ENCODE measurements around the gene RASAL1.

The RASAL1 gene

GRCh38 chr12:113164014-113164413, 28.5 kb upstream of the RASAL1 start:
- DNase-seq, result no peak
- H3K4me3 Mint-ChIP-seq, result no peak overlapping the region
- no peak for TF ChIP-seq CTCF (IDR thresholded peaks at IDR 0.05)
- no peaks in the 10 kb centered on the region for H3K9me3 Mint-ChIP-seq
- H3K27me3 Mint-ChIP-seq (ENCODE audit: low read depth, poor library complexity), result no peaks in the 10 kb centered on the region
- H3K27ac Mint-ChIP-seq, result no peak overlapping the region
- H3K36me3 Mint-ChIP-seq (ENCODE audit: low read depth), result peaks cover 27% of the 10 kb centered on the region
- peaks cover 33% of the 10 kb centered on the region for H3K4me1 Mint-ChIP-seq

GRCh38 chr12:113163030-113163360, 27.4 kb upstream of the RASAL1 start:
- peaks cover 29% of the 10 kb centered on the region for H3K36me3 Mint-ChIP-seq (ENCODE audit: low read depth)
- no peak overlapping the region for H3K27ac Mint-ChIP-seq
- no peaks in the 10 kb centered on the region for H3K9me3 Mint-ChIP-seq

GRCh38 chr12:113162102-113163029, 26.8 kb upstream of the RASAL1 start:
- no peak overlapping the region for H3K4me3 Mint-ChIP-seq
- H3K27ac Mint-ChIP-seq, result no peak overlapping the region
- no peak for DNase-seq
- H3K27me3 Mint-ChIP-seq (ENCODE audit: low read depth, poor library complexity), result peaks cover 8% of the 10 kb centered on the region
- no peak for TF ChIP-seq CTCF (IDR thresholded peaks at IDR 0.05)
- peaks cover 33% of the 10 kb centered on the region for H3K4me1 Mint-ChIP-seq
- H3K9me3 Mint-ChIP-seq, result no peaks in the 10 kb centered on the region
- H3K36me3 Mint-ChIP-seq (ENCODE audit: low read depth), result peaks cover 35% of the 10 kb centered on the region

More at GRCh38 chr12:113163030-113163360, 27.4 kb upstream of the RASAL1 start:
- Mint-ChIP-seq H3K4me1 (peaks cover 33% of the 10 kb centered on the region), H3K4me3 (no peak overlapping the region), H3K27me3 (ENCODE audit: low read depth, poor library complexity) (peaks cover 2% of the 10 kb centered on the region)
- DNase-seq, result no peak
- TF ChIP-seq CTCF (IDR thresholded peaks at IDR 0.05), result no peak

GRCh38 chr12:113161415-113162016, 26.0 kb upstream of the RASAL1 start:
- peak; percentile 94 for DNase-seq
- Mint-ChIP-seq H3K36me3 (ENCODE audit: low read depth) (peaks cover 44% of the 10 kb centered on the region), H3K27me3 (ENCODE audit: low read depth, poor library complexity) (peaks cover 17% of the 10 kb centered on the region), H3K4me1 (peaks cover 33% of the 10 kb centered on the region), H3K27ac (peak overlapping the region; percentile 93), H3K4me3 (peak overlapping the region; percentile 35), H3K9me3 (no peaks in the 10 kb centered on the region)
- TF ChIP-seq CTCF (IDR thresholded peaks at IDR 0.05), result no peak

GRCh38 chr12:113159937-113160336, 24.4 kb upstream of the RASAL1 start:
- Mint-ChIP-seq H3K36me3 (ENCODE audit: low read depth) (peaks cover 43% of the 10 kb centered on the region), H3K9me3 (no peaks in the 10 kb centered on the region), H3K4me3 (no peak overlapping the region), H3K27ac (no peak overlapping the region), H3K27me3 (ENCODE audit: low read depth, poor library complexity) (peaks cover 32% of the 10 kb centered on the region), H3K4me1 (peaks cover 33% of the 10 kb centered on the region)
- DNase-seq, result no peak
- no peak for TF ChIP-seq CTCF (IDR thresholded peaks at IDR 0.05)
